Adipocyte (in vitro differentiated cells): Measurements from ENCODE around the gene TYR.
"Not testable (repeated sequence)": the region's sequence is repeated elsewhere in the genome, so short reads cannot be mapped to it uniquely, and the experiment has no call there.

ENCODE experiments used
- DNase-seq: peaks from one replicate; pipeline ENCODE4 v3.0.0-alpha.2; 2015; ENCODE audit warnings: low read depth
- H3K27me3 ChIP-seq: replicated peaks from 2 replicates; pipeline ENCODE4 v1.7.0; 2013; ENCODE audit warnings: mild to moderate bottlenecking, low read length, moderate library complexity; ENCODE audit not compliant: control insufficient read depth, insufficient read depth
- H3K36me3 ChIP-seq: 2 replicates; pipeline ENCODE4 v1.7.0; 2013; ENCODE audit warnings: low read length, mild to moderate bottlenecking, moderate library complexity; ENCODE audit not compliant: control insufficient read depth, insufficient read depth, severe bottlenecking
- H3K4me1 ChIP-seq: 2 replicates; pipeline ENCODE4 v1.7.0; 2013; ENCODE audit warnings: mild to moderate bottlenecking, low read length, moderate library complexity; ENCODE audit not compliant: control insufficient read depth, insufficient read depth
- H3K4me3 ChIP-seq: 2 replicates; pipeline ENCODE4 v1.7.0; 2013; ENCODE audit warnings: mild to moderate bottlenecking, low read length, moderate library complexity
- H3K9ac ChIP-seq: 2 replicates; pipeline ENCODE4 v1.7.0; 2013; ENCODE audit warnings: mild to moderate bottlenecking, low read length, moderate library complexity
- H3K9me3 ChIP-seq: 2 replicates; pipeline ENCODE4 v1.7.0; 2013; ENCODE audit warnings: mild to moderate bottlenecking, low read length, moderate library complexity; ENCODE audit not compliant: control insufficient read depth

Gene TYR

GRCh38 chr11:89189776-89190175 is 12.1 kb downstream of the TYR start:
- no peaks in the 10 kb centered on the region for H3K4me1 ChIP-seq
- H3K36me3 ChIP-seq: no peaks in the 10 kb centered on the region
- no peak overlapping the region for H3K9ac ChIP-seq
- no peak overlapping the region for H3K4me3 ChIP-seq
- H3K27me3 ChIP-seq: no peaks in the 10 kb centered on the region
- no peaks in the 10 kb centered on the region for H3K9me3 ChIP-seq
- DNase-seq: no peak

- Histone ChIP-seq H3K9ac (no peak overlapping the region), H3K9me3 (no peaks in the 10 kb centered on the region), H3K36me3 (no peaks in the 10 kb centered on the region), H3K4me1 (no peaks in the 10 kb centered on the region), H3K27me3 (no peaks in the 10 kb centered on the region), H3K4me3 (no peak overlapping the region)
- DNase-seq: no peak
Observed at GRCh38 chr11:89201138-89201537, 23.5 kb downstream of the TYR start.

GRCh38 chr11:89203814-89204213 is 26.1 kb downstream of the TYR start:
- H3K36me3 ChIP-seq: no peaks in the 10 kb centered on the region
- H3K4me3 ChIP-seq: no peak overlapping the region
- no peak for DNase-seq
- H3K9ac ChIP-seq: no peak overlapping the region
- no peaks in the 10 kb centered on the region for H3K4me1 ChIP-seq
- no peaks in the 10 kb centered on the region for H3K27me3 ChIP-seq
- H3K9me3 ChIP-seq: no peaks in the 10 kb centered on the region

GRCh38 chr11:89205378-89205777 is 27.7 kb downstream of the TYR start:
- no peaks in the 10 kb centered on the region for H3K36me3 ChIP-seq
- no peaks in the 10 kb centered on the region for H3K9me3 ChIP-seq
- no peak for DNase-seq
- H3K27me3 ChIP-seq: no peaks in the 10 kb centered on the region
- H3K4me3 ChIP-seq: no peak overlapping the region
- no peak overlapping the region for H3K9ac ChIP-seq
- no peaks in the 10 kb centered on the region for H3K4me1 ChIP-seq

- Histone ChIP-seq H3K27me3 (no peaks in the 10 kb centered on the region), H3K9me3 (no peaks in the 10 kb centered on the region), H3K36me3 (no peaks in the 10 kb centered on the region), H3K4me3 (no peak overlapping the region), H3K9ac (no peak overlapping the region), H3K4me1 (no peaks in the 10 kb centered on the region)
- DNase-seq: no peak
Observed at GRCh38 chr11:89220684-89221339, 43.1 kb downstream of the TYR start.

- Histone ChIP-seq H3K9me3 (no peaks in the 10 kb centered on the region), H3K27me3 (no peaks in the 10 kb centered on the region), H3K9ac (no peak overlapping the region), H3K36me3 (no peaks in the 10 kb centered on the region), H3K4me1 (no peaks in the 10 kb centered on the region), H3K4me3 (no peak overlapping the region)
- no peak for DNase-seq
Observed at GRCh38 chr11:89235083-89235482, 57.4 kb downstream of the TYR start.

- H3K4me3 ChIP-seq: no peak overlapping the region
- no peaks in the 10 kb centered on the region for H3K4me1 ChIP-seq
- no peak overlapping the region for H3K9ac ChIP-seq
- DNase-seq: no peak
- no peaks in the 10 kb centered on the region for H3K27me3 ChIP-seq
- H3K9me3 ChIP-seq: no peaks in the 10 kb centered on the region
- no peaks in the 10 kb centered on the region for H3K36me3 ChIP-seq
Observed at GRCh38 chr11:89235976-89236375, 58.3 kb downstream of the TYR start.

- H3K9ac ChIP-seq, H3K36me3 ChIP-seq: not testable (repeated sequence)
Observed at GRCh38 chr11:89247007-89247406, 69.3 kb downstream of the TYR start.

GRCh38 chr11:89249196-89249595 is 71.5 kb downstream of the TYR start:
- H3K9ac ChIP-seq: no peak overlapping the region
- DNase-seq: no peak
- no peaks in the 10 kb centered on the region for H3K27me3 ChIP-seq
- H3K36me3 ChIP-seq: no peaks in the 10 kb centered on the region
- H3K9me3 ChIP-seq: no peaks in the 10 kb centered on the region
- no peak overlapping the region for H3K4me3 ChIP-seq
- no peaks in the 10 kb centered on the region for H3K4me1 ChIP-seq

More at GRCh38 chr11:89247007-89247406, 69.3 kb downstream of the TYR start:
- not testable (repeated sequence) for H3K27me3 ChIP-seq, H3K4me1 ChIP-seq, H3K9me3 ChIP-seq, DNase-seq, H3K4me3 ChIP-seq

GRCh38 chr11:89261483-89261882 is 83.8 kb downstream of the TYR start:
- H3K36me3 ChIP-seq, DNase-seq, H3K9ac ChIP-seq, H3K27me3 ChIP-seq, H3K4me1 ChIP-seq, H3K9me3 ChIP-seq, H3K4me3 ChIP-seq: not testable (repeated sequence)

GRCh38 chr11:89267660-89268302 is 90.1 kb downstream of the TYR start:
- Histone ChIP-seq H3K27me3 (no peaks in the 10 kb centered on the region), H3K4me3 (no peak overlapping the region), H3K9me3 (no peaks in the 10 kb centered on the region), H3K9ac (no peak overlapping the region), H3K4me1 (no peaks in the 10 kb centered on the region), H3K36me3 (no peaks in the 10 kb centered on the region)
- no peak for DNase-seq
